HG03469 (cell line): ENCODE data around the gene GALR3.
"Not testable (repeated sequence)": the region's sequence is repeated elsewhere in the genome, so short reads cannot be mapped to it uniquely, and the experiment has no call there.

Experiments
- ATAC-seq: cut with Tn5 transposase; IDR thresholded peaks from one replicate; pipeline ENCODE4 v1.9.1; 2021; ENCODE audit warnings: mild to moderate bottlenecking, moderate library complexity, moderate number of reproducible peaks; ENCODE audit not compliant: unreplicated experiment

Gene GALR3

DNA sequence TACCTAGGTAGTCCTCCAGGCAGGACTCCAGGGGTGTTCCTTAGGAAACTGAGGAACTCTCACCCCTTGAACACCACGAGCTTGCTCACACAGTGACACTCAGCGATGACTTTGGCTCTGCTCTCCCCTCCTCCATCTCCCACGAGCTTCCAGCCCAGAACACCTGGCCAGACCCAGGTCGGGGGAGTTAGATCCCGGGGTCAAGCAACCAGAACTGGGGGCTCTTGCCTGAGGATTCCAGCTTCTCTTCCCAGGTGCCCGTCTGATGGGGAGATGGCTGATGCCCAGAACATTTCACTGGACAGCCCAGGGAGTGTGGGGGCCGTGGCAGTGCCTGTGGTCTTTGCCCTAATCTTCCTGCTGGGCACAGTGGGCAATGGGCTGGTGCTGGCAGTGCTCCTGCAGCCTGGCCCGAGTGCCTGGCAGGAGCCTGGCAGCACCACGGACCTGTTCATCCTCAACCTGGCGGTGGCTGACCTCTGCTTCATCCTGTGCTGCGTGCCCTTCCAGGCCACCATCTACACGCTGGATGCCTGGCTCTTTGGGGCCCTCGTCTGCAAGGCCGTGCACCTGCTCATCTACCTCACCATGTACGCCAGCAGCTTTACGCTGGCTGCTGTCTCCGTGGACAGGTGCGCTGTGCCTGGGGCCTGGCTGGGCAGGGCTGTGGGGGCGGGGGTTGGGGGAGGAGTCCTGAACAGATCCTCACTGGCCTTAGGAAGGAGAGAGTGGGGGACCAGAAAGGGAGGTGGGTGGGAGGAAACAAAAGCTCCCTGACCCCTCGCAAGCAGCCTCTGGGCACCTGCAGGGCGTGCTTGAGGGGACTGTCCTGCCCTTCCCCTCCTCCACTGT, at the start of gene GALR3:
GALR3 (plus strand) TSS at position 249 of the 852 bp plus-strand sequence; CDS start at position 274, 25 bp downstream.
- ATAC-seq, result no peak

GRCh38 chr22:37774728-37775127, 48.5 kb upstream of the GALR3 start:
- no peak for ATAC-seq

GRCh38 chr22:37775785-37776638, 47.2 kb upstream of the GALR3 start:
- ATAC-seq, result no peak

DNA sequence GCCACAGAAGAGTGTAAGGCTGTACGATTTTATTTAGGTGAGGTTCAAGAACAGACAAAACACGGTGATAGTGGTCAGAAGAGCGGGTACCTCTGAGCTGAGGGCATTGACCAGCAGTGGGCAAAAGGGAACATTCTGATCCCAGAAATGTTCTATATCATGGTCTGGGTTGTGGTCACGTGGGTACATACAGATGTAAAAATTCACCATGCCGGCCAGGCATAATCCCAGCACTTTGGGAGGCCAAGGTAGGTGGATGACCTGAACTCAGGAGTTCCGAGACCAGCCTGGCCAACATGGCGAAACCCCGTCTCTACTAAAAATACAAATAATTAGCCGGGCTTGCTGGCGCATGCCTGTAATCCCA, 46.6 kb upstream of the GALR3 start:
- ATAC-seq, result no peak

DNA sequence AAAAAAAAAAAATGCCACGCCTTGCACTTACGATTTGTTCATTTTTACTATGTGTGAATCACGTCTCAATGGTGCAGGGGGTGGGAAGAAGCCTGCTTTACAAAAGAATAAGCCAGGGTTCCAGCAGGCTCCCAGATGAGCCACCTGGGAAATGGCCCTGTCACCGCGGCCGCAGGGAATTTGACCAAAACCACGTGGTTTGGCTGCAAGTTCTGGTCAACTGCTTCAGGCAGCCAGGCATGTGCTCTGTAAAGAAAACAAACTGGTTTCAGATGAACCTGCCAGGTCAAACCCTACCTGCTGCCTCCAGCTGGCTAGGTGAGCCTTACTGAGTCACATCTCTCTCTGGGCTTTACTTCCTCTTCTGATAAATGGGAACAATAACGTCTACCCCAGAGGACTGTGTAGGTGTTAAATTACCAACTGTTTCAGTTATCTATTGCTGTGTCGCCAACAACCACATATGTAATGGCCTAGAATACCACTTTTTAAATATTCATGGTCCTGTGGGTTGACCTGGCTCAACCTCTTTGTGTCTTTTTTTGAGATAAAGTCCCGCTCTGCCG, 46.0 kb upstream of the GALR3 start:
- ATAC-seq, result no peak

DNA sequence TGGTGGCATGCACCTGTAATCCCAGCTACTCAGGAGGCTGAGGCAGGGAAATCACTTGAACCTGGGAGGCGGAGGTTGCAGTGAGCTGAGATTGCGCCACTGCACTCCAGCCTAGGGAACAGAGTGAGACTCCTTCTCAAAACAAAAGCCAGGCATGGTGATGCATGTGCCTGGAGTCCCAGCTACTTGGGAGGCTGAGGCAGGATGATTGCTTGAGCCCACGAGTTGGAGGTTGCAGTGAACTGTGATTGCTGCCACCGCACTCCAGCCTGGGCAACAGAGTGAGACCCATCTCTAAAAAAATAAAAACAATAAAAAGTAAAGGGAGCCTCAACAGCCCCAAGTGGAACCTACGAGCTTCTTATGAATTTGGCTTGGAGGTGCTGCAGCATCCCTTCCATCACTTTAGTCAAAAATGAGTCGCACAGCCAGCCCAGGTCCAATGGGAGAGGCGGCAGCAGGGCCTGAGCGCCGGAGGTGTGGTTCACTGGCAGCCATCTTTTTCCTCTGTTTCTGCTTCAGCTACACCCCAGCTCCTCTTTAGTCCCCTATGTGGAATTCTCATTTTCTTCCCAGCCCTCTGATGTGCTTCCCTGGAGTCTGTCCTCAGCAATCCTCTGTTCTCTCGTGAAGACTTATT, 44.7 kb upstream of the GALR3 start:
- no peak for ATAC-seq

GRCh38 chr22:37781434-37782059, 41.6 kb upstream of the GALR3 start:
- ATAC-seq, result no peak

GRCh38 chr22:37782340-37783168, 40.6 kb upstream of the GALR3 start:
- ATAC-seq, result no peak

- no peak for ATAC-seq
Observed at GRCh38 chr22:37784829-37785495, 38.2 kb upstream of the GALR3 start.

DNA sequence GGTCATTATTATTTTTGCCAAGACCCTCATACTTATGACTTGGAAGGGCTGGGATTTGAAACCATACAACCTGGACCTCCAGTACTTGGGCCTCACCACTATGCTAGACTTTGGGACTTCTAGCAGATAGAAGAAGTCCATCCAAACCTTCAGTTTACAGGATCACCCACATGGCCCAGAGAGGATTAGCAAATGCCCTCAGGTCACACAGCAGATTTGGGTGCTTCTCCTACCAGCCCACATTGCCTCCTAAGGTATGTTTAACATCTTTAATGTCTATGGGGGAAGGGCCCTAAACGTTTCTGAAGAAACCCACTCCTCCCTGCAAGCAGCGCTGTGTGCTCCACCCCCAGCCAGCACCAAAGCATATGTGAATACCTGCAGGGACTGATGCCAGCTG, 32.9 kb upstream of the GALR3 start:
- ATAC-seq, result no peak

DNA sequence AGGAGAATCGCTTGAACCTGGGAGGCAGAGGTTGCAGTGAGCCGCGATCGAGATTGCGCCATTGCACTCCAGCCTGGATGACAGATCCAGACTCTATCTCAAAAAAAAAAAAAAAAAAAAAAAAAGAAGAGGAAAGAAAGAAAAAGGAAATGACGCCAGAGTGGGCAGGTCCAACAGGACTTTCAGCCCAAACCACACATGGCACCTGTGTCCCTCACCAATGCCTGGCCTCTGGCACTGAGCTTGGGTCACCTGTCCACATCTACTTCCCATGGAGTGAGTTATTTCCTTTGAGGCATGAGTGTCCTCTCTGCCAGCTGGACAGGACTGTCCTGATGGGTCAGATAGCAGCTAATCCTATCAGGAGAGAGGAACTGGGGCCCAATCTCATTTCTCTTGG, 30.7 kb upstream of the GALR3 start:
- no peak for ATAC-seq

- ATAC-seq, result no peak
Observed at GRCh38 chr22:37794376-37794775, 28.8 kb upstream of the GALR3 start.

GRCh38 chr22:37796079-37796478, 27.1 kb upstream of the GALR3 start:
- no peak for ATAC-seq

DNA sequence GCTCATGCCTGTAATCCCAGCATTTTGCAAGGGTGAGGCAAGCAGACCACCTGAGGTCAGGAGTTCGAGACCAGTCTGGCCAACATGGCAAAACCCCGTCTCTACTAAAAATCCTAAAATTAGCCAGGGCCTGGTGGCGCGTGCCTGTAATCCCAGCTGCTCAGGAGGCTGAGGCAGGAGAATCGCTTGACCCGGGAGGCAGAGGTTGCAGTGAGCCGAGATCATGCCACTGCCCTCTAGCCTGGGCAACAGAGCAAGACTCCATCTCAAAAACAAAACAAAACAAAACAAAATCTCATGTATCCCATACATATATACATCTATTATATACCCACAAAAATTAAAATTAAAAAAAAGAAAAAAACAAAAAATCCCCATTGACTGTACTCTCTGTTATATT, 25.9 kb upstream of the GALR3 start:
- not testable (repeated sequence) for ATAC-seq

GRCh38 chr22:37797874-37798500, 25.2 kb upstream of the GALR3 start:
- no peak for ATAC-seq

GRCh38 chr22:37799979-37800378, 23.2 kb upstream of the GALR3 start:
- not testable (repeated sequence) for ATAC-seq

GRCh38 chr22:37801946-37802309, 21.3 kb upstream of the GALR3 start:
- no peak for ATAC-seq

DNA sequence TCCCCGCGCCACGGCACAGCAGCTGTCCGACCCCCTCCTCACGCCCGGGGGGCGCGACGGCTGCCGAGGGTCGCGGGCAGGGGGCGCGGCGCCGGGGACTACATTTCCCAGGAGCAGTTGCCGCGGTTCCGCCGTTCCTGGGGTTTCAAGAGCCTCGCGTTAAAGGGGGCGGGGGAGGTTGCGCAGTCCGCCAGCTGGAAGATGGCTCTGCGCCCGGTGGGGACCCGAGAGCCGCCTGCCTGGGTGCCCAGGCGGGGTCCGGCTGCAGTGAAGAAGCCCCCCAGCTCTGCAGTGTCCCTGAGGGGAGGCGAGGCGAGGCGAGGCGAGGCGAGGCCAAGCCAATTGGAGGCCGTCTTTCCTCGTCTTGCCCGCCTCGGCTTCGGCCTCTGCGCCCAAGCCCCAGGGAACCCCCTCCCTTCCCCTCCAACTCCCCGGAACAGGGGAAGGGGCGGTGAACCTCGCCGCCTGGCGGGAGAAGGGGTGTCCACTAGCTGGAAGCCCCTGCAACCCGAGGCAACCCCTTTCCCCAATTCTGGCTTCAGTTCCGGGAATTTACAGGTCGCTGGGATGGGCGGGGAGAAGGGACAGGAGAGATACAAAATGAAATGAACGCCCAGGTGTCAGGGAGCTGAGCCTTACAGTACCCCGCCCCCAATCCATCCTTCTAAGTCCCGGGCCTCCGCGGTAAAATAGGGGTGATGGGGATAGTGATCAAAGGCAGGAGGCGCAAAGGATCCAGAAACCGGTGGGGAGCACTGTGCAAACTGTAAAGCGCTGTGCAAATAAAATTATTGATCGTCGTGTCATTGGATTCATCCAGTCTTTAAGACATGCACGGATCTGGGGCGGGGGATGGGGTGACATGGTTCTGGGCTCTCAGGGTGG, 20.6 kb upstream of the GALR3 start:
- ATAC-seq, result no peak
